HG03521 (cell line): ENCODE measurements around the gene SCAF11.
A peak's percentile ranks its signal among the peaks of the same experiment; 100 is the strongest.
"Not testable (repeated sequence)": the region's sequence is repeated elsewhere in the genome, so short reads cannot be mapped to it uniquely, and the experiment has no call there.

ENCODE experiments used
- ATAC-seq: cut with Tn5 transposase; IDR thresholded peaks from one replicate; pipeline ENCODE4 v1.9.1; 2021; ENCODE audit warnings: mild to moderate bottlenecking, moderate library complexity; ENCODE audit not compliant: unreplicated experiment

Gene SCAF11, protein sequence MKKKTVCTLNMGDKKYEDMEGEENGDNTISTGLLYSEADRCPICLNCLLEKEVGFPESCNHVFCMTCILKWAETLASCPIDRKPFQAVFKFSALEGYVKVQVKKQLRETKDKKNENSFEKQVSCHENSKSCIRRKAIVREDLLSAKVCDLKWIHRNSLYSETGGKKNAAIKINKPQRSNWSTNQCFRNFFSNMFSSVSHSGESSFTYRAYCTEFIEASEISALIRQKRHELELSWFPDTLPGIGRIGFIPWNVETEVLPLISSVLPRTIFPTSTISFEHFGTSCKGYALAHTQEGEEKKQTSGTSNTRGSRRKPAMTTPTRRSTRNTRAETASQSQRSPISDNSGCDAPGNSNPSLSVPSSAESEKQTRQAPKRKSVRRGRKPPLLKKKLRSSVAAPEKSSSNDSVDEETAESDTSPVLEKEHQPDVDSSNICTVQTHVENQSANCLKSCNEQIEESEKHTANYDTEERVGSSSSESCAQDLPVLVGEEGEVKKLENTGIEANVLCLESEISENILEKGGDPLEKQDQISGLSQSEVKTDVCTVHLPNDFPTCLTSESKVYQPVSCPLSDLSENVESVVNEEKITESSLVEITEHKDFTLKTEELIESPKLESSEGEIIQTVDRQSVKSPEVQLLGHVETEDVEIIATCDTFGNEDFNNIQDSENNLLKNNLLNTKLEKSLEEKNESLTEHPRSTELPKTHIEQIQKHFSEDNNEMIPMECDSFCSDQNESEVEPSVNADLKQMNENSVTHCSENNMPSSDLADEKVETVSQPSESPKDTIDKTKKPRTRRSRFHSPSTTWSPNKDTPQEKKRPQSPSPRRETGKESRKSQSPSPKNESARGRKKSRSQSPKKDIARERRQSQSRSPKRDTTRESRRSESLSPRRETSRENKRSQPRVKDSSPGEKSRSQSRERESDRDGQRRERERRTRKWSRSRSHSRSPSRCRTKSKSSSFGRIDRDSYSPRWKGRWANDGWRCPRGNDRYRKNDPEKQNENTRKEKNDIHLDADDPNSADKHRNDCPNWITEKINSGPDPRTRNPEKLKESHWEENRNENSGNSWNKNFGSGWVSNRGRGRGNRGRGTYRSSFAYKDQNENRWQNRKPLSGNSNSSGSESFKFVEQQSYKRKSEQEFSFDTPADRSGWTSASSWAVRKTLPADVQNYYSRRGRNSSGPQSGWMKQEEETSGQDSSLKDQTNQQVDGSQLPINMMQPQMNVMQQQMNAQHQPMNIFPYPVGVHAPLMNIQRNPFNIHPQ (N-terminal part only)

DNA sequence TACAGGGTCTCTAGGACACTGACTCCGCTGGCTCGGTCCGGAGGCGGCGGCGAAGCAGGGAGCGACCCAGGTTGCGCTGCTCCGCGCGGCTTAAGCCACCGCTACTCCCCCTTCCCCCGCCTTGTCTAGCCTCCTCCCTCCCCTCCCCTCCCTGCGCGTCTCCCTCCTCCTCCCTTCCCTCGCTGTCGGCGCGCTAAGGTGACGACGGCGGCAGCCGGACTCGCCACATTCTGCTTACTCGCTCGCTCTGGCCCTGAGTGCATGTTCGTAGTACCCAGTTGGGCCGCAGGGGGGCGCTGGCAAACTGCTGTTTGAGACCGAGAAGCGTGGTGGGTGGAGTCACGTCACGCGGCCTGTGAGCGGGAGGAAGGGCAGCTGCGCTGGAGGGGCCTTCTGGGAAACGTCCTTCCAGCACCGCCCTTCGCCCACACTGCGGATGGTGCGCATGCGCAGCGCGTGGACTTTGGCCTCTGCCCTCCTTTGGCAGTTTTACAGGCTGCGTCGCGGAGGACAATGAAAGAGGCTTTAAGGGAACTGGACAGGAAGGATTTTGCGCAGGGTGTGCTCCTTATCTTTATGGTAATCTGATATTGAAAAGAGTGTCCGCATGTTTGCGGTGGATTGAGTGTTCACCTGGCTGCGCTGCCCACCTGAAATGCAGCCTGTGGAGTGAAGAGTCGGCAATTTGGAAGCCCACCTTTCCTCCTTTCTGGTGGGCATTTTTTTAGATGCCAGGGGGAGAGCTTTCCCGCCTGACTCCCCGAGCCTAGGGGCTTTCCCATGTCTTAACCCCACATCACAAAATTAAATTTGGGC, at the start of gene SCAF11:
SCAF11 (minus strand) TSS at position 107 of the 816 bp plus-strand sequence. CDS start 26,407 bp downstream, outside the sequence.
- peak; percentile 69 for ATAC-seq

DNA sequence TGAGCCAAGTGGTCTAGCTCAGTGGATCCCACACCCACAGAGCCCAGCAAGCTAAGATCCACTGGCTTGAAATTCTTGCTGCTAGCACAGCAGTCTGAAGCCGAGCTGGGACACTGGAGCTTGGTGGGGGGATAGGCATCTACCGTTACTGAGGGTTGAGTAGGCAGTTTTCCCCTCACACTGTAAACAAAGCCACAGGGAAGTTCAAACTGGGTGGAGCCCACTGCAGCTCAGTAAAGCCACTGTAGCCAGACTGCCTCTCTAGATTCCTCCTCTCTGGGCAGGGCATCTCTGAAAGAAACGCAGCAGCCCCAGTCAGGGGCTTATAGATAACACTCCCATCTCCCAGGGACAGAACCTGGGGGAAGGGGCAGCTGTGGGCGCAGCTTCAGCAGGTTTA, 46.7 kb upstream of the SCAF11 start:
- not testable (repeated sequence) for ATAC-seq

DNA sequence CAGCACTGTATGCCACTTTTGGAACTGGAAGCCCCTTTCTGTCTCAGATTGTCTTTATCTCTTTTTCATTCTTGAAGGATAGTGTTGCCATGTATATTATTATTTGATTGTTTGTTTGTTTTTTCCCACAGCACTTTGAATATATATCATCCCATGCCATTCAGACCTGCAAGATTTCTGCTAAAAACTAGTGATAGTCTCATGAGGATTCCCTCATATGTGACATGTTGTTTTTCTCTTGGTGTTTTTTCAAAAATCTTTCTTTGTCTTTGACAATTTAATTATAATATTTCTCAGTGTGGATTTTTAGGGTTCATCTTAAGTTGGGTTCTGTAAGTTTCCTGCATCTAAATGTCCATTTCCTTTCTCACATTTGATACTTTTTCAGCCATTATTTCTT, 36.8 kb upstream of the SCAF11 start:
- no peak for ATAC-seq

DNA sequence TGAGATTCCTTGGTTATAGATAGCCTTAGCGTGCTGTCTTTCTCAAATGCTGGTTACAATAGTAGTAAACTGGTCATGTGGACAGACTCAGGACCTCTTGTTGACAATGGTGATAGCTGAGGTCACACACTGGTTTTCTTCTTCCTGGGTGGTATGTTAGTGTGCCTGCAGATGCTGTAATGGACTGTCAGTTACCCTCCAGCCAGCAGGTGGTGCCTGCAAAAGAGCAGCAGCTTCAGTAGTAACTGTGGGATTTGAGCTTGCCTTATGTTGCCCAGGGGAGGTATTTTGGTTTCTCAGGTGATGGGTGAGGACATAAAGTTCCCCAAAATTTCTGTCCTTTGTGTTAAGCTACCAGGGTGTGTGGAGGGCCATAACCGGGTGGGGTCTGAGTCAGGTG, 33.7 kb upstream of the SCAF11 start:
- ATAC-seq: no peak

DNA sequence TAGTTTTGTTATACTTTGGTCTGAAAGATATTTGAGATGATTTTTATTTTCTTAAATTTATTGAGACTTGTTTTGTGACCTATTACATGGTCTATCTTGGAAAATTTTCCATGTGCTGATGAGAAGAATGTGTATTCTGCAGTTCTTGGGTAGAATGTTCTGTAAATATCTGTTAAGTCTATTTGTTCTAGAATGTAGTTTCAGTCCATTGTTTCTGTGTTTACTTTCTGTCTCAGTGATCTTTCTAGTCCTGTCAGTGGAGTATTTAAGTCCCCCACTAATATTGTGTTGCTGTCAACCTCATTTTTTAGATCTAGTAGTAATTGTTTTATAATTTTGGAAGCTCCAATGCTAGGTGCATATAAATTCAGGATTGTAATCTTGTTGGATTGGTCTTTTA, 30.4 kb upstream of the SCAF11 start:
- ATAC-seq: no peak

DNA sequence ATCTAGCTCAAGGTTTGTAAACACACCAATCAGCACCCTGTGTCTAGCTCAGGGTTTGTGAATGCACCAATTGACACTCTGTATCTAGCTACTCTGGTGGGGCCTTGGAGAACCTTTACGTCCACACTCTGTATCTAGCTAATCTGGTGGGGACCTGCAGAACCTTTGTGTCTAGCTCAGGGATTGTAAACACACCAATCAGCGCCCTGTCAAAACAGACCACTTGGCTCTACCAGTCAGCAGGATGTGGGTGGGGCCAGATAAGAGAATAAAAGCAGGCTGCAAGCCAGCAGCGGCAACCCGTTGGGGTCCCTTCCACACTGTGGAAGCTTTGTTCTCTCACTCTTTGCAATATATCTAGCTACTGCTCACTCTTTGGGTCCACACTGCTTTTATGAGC, 28.3 kb upstream of the SCAF11 start:
- ATAC-seq: not testable (repeated sequence)

DNA sequence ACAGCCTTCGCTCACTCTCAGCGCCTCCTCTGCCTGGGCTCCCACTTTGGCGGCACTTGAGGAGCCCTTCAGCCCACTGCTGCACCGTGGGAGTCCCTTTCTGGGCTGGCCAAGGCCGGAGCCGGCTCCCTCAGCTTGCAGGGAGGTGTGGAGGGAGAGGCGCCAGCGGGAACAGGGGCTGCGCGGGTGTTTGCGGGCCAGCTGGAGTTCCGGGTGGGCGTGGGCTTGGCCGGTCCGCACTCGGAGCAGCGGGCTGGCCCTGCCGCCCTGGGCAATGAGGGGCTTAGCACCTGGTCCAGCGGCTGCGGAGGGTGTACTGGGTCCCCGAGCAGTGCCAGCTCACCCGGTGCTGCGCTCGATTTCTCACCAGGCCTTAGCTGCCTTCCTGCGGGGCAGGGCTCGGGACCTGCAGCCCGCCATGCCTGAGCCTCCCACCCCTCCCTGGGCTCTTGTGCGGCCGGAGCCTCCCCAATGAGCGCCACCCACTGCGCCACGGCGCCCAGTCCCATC, 27.5 kb upstream of the SCAF11 start:
- ATAC-seq: not testable (repeated sequence)

DNA sequence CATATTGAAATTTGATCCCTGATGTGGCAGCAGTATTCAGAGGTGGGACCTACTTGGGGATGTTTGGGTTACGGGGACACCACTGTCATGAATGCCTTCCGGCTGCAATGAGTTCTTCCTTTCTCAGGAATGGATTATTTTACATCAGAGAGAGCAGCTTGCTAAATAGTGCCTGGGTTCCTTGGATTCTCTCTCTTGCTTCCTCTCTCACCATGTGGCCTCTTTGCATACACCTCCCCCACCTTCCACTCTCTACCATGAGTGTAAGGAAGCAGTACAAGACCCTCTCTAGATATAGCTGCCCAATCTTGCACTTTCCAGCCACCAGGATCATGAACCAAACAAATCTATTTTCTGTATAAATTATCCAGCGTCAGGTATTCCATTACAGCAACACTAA, 15.4 kb upstream of the SCAF11 start:
- no peak for ATAC-seq

DNA sequence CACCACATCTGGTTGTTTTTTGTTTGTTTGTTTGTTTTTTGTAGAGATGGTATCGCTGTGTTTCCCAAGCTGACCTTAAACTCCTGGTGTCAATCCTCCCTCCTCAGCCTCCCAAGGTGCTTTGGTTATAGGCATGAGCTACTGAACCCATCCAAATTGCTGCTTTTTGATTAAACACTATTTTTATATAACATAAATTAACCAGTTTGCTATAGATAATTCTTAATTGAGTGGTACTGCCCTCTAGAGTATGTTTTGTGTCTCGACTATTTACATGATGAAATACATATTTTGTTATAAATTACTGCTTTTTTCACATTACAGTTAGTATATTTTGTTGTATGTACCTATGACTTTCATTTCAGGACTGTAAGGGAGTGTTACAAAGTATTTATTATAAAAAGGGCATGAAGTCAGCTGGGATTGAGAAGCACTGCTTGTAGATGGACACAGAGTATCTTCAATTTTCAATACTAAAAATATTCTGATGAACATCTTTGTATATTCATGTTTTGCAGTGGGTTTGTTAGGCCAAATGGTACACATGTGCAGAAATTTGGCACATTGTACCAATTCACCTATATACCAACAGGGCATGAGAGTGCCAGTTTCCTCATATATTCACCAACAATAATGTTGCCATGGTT, 14.9 kb upstream of the SCAF11 start:
- no peak for ATAC-seq

DNA sequence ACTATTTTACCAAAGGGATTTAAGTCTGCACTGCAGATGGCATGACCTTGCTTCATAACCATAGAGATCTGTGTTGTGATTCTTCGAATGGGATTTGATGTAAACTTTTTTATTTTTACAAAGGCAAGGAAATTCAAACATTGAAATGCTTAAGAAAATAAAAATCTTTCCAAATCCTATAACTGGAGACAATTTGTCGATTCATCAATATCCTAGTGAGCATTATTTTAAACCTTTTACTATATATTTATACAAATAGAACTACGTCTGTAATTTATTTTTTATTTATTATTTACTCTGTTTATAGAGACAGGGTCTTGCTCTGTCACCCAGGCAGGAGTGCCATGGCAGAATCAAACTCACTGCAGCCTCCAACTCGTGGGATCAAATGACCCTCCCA, 14.3 kb upstream of the SCAF11 start:
- ATAC-seq: no peak

DNA sequence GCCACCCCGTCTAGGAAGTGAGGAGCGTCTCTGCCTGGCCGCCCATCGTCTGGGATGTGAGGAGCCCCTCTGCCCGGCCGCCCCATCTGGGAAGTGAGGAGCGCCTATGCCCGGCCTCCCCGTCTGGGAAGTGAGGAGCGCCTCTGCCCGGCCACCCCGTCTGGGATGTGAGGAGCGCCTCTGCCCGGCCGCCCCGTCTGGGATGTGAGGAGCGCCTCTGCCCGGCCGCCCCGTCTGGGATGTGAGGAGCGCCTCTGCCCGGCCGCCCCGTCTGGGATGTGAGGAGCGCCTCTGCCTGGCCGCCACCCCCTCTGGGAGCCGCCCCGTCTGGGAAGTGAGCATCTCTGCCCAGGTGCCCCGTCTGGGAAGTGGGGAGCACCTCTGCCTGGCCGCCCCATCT, 9.7 kb upstream of the SCAF11 start:
- ATAC-seq: not testable (repeated sequence)

DNA sequence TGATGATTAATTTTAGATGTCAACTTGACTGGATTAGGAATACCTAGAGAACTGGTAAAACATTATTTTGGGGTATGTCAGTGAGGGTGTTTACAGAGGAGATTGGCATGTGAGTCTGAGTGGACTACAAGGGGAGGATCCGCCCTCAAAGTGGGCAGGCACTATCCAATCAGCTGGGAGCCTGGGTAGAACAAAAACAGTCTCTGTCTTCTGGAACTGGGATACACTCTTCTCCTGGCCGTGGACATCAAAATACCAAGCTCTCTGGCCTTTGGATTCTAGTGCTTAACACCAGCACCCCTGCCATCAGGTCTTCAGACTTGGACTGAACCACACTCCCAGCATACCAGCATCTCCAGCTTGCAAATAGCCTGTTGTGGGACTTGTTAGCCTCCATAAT, 4.4 kb upstream of the SCAF11 start:
- no peak for ATAC-seq

DNA sequence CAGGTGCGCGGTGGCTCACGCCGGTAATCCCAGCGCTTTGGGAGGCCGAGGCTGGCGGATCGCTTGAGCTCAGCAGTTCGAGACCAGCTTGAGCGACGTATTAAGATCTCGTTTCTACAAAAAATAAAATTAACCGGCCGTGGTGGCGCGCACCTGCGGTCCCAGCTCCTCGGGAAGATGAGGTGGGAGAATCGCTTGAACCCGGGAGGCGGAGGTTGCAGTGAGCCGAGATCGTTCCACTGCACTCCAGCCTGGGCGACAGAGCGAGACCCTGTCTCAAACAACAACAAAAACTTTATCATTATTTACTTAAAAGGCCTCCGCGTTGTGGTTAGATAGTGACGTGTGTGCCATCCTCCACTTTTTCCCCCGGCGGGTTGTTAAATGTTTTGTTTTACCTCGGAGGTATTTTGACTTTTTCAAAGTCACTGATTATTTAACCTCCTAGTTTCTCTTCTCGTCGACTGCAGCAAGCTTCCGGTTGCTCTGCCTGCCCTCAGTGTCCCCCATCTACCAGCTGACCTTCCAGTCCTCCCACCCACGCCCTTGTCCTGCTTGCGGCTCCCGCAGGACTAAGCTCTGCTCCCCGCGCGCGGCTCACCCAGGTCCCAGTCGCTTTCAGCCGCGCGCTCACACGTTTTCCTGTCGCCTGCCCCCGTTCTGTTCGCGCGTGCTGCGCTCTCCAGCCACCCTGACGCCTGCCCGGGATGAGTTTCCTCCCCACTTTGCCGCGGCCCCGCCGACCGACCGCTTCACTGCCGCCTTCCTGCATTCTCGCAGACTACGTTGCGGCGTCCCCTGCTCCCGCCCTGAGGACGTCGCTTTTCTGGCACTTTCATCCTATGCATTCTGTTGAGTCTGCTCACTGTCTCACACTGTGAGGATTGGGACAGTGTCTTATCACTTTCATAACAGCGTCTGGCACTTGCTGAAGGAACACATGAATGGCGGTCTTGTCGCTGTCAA, 1.2 kb upstream of the SCAF11 start:
- ATAC-seq: no peak

DNA sequence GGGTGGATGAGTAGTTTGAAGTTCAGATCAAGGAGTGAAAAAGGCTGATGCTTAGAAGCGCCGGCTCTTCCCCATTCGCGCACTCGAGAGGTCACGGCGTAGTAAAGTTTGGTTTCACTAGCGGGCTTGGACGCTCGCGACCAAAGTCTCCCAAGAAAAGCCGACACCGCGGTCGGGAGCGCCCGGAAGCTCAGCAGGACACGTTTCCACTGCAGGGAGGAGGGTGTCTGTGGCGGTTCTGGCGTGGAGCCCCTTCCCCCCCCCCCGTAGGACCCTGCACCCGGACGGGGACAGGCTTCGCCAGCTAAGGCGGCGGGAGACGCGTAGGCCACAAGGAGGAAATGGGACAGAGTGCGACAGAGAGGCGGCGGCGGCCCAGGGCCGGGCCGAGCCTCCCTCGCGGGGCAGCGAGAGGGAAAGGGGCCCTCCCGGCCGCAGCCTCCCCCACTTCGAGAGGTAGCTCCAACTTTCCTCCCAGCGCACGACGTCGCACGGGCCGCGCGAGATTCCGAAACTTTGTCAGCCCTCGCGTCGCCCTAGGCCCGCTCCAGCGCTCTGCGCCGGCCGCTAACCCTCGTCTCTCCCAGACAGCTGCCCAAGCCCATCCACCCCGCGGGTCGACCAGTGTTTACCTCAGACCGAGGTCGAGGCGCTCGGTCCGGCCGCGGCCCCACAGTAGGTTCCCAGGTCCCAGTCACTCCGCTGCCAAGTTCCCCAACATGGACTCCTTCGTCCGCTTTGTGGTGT, 480 bp downstream of the SCAF11 start:
- peak; percentile 26 for ATAC-seq

DNA sequence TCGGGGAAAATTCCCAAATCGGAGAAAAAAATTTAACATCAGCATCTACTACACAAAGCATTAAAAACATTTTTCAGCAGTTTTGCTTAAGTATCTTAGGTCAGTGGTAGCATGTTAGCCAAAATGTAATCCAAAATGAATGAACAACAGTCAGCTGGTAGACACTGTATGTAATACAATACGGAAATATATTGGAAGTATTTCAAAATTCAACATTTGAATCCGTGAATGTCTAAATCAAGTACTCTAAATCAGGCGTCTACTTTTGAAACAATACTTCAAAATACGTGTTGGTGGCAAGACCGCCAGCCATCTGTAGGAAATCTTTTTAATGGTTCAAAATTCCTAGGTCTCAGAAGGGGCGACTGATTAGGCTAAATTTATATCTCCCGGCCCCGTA, 1.1 kb downstream of the SCAF11 start:
- ATAC-seq: no peak

DNA sequence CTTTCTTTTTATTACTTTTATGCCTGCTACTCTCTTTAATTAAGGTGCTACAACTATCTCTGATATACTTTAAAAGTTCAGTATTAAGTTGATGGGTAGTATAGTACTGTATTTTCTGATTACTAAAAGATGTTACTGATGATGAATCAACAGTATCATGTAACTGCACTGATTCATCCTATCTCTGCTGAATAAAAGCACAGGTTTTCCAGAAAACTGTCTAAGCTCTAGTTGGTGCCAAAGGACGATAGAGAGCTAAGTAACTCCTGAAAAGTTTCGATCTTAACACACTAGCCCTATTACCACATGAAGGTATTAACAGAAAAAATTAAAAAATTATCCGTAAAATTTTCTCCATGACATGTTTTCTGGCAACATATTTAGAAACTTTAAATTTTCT, 2.1 kb downstream of the SCAF11 start:
- ATAC-seq: no peak

DNA sequence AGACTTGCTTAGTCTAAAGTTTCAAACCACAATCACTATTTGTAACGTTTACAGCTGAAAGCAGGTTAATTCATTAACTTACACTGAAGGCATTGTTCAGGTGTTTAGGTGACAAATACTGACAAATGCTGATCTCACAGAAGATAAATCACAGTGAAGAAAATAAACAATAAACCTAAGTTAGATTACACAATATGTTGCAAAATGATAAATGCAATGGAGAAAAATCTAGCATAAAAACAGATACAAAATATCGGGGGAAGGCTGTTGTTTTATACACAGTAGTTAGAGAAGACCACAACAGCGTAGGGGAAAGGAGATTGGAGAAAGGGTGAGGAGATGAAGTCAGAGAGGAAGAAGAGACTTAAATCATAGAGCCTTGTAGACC, 3.0 kb downstream of the SCAF11 start:
- no peak for ATAC-seq
